Retinal pigment epithelial cell (primary cell): ENCODE data around the gene CDK14.

Source experiments
- DNase-seq: peaks from one replicate; pipeline ENCODE4 v3.0.0-alpha.2; 2010; ENCODE audit warnings: low read depth
- H3K4me3 ChIP-seq: 2 replicates; pipeline ENCODE4 v1.5.1; 2011; ENCODE audit warnings: mild to moderate bottlenecking, low read length, control low read depth, moderate library complexity
- CTCF ChIP-seq: conservative IDR thresholded peaks from 2 replicates; pipeline ENCODE4 v1.5.1; 2011; ENCODE audit warnings: low read depth, low read length, control low read depth, inconsistent platforms

The CDK14 gene

GRCh38 chr7:90569368-90569767, 26.8 kb upstream of the CDK14 start:
- H3K4me3 ChIP-seq = no peak overlapping the region
- DNase-seq = no peak
- no peak for TF ChIP-seq CTCF

- TF ChIP-seq CTCF = no peak
- H3K4me3 ChIP-seq = no peak overlapping the region
- DNase-seq = no peak
These were observed 25.7 kb upstream of the CDK14 start for GRCh38 chr7:90570373-90570959.

GRCh38 chr7:90574146-90574819, 21.8 kb upstream of the CDK14 start:
- no peak for TF ChIP-seq CTCF
- no peak overlapping the region for H3K4me3 ChIP-seq
- no peak for DNase-seq

GRCh38 chr7:90574820-90575187, 21.3 kb upstream of the CDK14 start:
- TF ChIP-seq CTCF = no peak
- DNase-seq = no peak

GRCh38 chr7:90579181-90579688, 16.9 kb upstream of the CDK14 start:
- H3K4me3 ChIP-seq = no peak overlapping the region
- no peak for DNase-seq
- TF ChIP-seq CTCF = no peak

More at GRCh38 chr7:90574820-90575187, 21.3 kb upstream of the CDK14 start:
- no peak overlapping the region for H3K4me3 ChIP-seq

GRCh38 chr7:90580051-90580450, 16.1 kb upstream of the CDK14 start:
- no peak for TF ChIP-seq CTCF
- no peak overlapping the region for H3K4me3 ChIP-seq
- no peak for DNase-seq

- H3K4me3 ChIP-seq = no peak overlapping the region
- TF ChIP-seq CTCF = no peak
- DNase-seq = no peak
These were observed 14.0 kb upstream of the CDK14 start for GRCh38 chr7:90582164-90582563.
